K562 (cell line): ENCODE data around the gene PLA2G4A. TPM values are rescaled to one million over a fixed set of nuclear protein-coding genes. Genes with fewer than 3 reads are reported as not detected.

Source experiments
- ATAC-seq: fragments of 200-7000 bp; cut with Tn5 transposase; 3 replicates; pipeline ENCODE4 v1.9.1; 2020; ENCODE audit warnings: moderate library complexity
- BruUV-seq: library from RNA; stranded (reverse); fragments of 400-500 nt; replicated peaks from 2 replicates; lab custom pipeline; 2021; lab: Mats Ljungman, UMichigan
- CTCF ChIA-PET: fragments of 300-600 bp; formaldehyde crosslinking; extraction: SDS; loops from one replicate; lab custom pipeline; 2021; ENCODE audit warnings: low intra/inter-chr PET ratio; lab: Yijun Ruan, JAX
- POLR2A ChIA-PET: fragments of 300-600, 350-650 bp; sonication (Branson Sonifier 250); formaldehyde crosslinking; extraction: SDS; loops from one replicate; lab custom pipeline; 2021; ENCODE audit warnings: antibody characterized with exemption, inconsistent platforms; lab: Yijun Ruan, JAX
- DNase-seq, 4 experiments: peaks; one replicate each; pipeline versions ENCODE4 v3.0.0 to v3.0.0-alpha.2; 2011 to 2018; ENCODE audit warnings: low spot score in 3 of 4, mixed read lengths in 3 of 4; ENCODE audit errors: extremely low read depth in 1 of 4
- FAIRE-seq: peaks from 2 replicates; lab custom pipeline; 2011; peaks lifted over from hg19 to GRCh38; lab: Jason Lieb, UNC
- H2AFZ ChIP-seq: 2 replicates; pipeline ENCODE4 v1.6.0; 2011; ENCODE audit warnings: low read depth, low read length, control low read depth, inconsistent platforms
- H3K27ac ChIP-seq: fragments of 200-600 bp; 3 replicates; pipeline ENCODE4 v1.8.0; 2011; ENCODE audit warnings: low read depth, mild to moderate bottlenecking, control low read depth, inconsistent platforms, low read length, moderate library complexity, mixed read lengths; ENCODE audit errors: extremely low read depth
- H3K27me3 ChIP-seq, 2 experiments: fragments of 300-600 bp in 1 of 2; 2 replicates in 1 of 2; 3 replicates in 1 of 2; pipeline versions ENCODE4 v1.6.0 to v1.8.0; 2011; ENCODE audit warnings: inconsistent platforms in 2 of 2, low read length in 2 of 2, mild to moderate bottlenecking in 1 of 2, mixed read lengths in 1 of 2, moderate library complexity in 1 of 2; ENCODE audit not compliant: control insufficient read depth in 2 of 2, insufficient read depth in 2 of 2
- H3K36me3 ChIP-seq: fragments of 300-600 bp; 3 replicates; pipeline ENCODE4 v1.8.0; 2011; ENCODE audit warnings: mild to moderate bottlenecking, low read length, inconsistent platforms; ENCODE audit not compliant: control insufficient read depth, insufficient read depth
- H3K4me1 ChIP-seq, 2 experiments: fragments of 200-600 bp in 1 of 2; replicated peaks in 1 of 2; 2 replicates in 1 of 2; 3 replicates in 1 of 2; pipeline versions ENCODE4 v1.5.1 to v1.8.0; 2011; ENCODE audit warnings: inconsistent platforms in 2 of 2, low read length in 2 of 2, mild to moderate bottlenecking in 1 of 2, mixed read lengths in 1 of 2, moderate library complexity in 1 of 2; ENCODE audit not compliant: control insufficient read depth in 2 of 2, insufficient read depth in 2 of 2
- H3K4me2 ChIP-seq: 2 replicates; pipeline ENCODE4 v1.6.1; 2011; ENCODE audit warnings: low read length, control low read depth, inconsistent platforms, mixed read lengths; ENCODE audit not compliant: insufficient read depth
- H3K4me3 ChIP-seq: fragments of 200-600 bp; sonication (generic), shearing (Covaris generic); 2 replicates; pipeline ENCODE4 v1.5.1; 2016; ENCODE audit warnings: control low read depth, inconsistent platforms
- H3K79me2 ChIP-seq: fragments of 200-600 bp; 3 replicates; pipeline ENCODE4 v1.8.0; 2011; ENCODE audit warnings: low read length, inconsistent platforms; ENCODE audit not compliant: control insufficient read depth, insufficient read depth
- H3K9ac ChIP-seq, 2 experiments: 2 replicates each; pipeline versions ENCODE4 v1.6.0 to v1.6.1; 2011; ENCODE audit warnings: low read depth in 2 of 2, low read length in 2 of 2, control low read depth in 1 of 2, inconsistent platforms in 1 of 2, mild to moderate bottlenecking in 1 of 2, mixed read lengths in 1 of 2; ENCODE audit not compliant: insufficient read depth in 1 of 2
- H3K9me1 ChIP-seq: one replicate; pipeline ENCODE4 v1.6.0; 2011; ENCODE audit warnings: inconsistent platforms, mild to moderate bottlenecking, low read length, moderate library complexity; ENCODE audit not compliant: control insufficient read depth, insufficient read depth
- H3K9me3 ChIP-seq: replicated peaks from 2 replicates; pipeline ENCODE4 v1.5.1; 2011; ENCODE audit warnings: low read depth, low read length, inconsistent platforms; ENCODE audit not compliant: control insufficient read depth, insufficient read depth
- H4K20me1 ChIP-seq: replicated peaks from 2 replicates; pipeline ENCODE4 v1.6.1; 2011; ENCODE audit warnings: low read length, inconsistent platforms, mixed read lengths; ENCODE audit not compliant: control insufficient read depth, insufficient read depth
- JUN ChIP-seq, 2 experiments: sonication (generic) in 1 of 2; formaldehyde crosslinking in 1 of 2; IDR thresholded peaks; 2 replicates each; pipeline versions ENCODE4 v1.6.1 to v1.8.0; 2012 to 2022; ENCODE audit warnings: borderline replicate concordance in 2 of 2, mild to moderate bottlenecking in 2 of 2, improper control_type of control experiment in 1 of 2, low read depth in 1 of 2, low read length in 1 of 2, missing genetic modification reagents in 1 of 2
- RERE ChIP-seq: sonication (generic); formaldehyde crosslinking; IDR thresholded peaks from 2 replicates; pipeline ENCODE4 v1.8.0; 2023; ENCODE audit warnings: missing genetic modification reagents, mild to moderate bottlenecking, borderline replicate concordance
- SPI1 ChIP-seq: IDR thresholded peaks from 2 replicates; pipeline ENCODE4 v1.6.1; 2011; ENCODE audit warnings: low read depth, low read length, control low read depth, borderline replicate concordance
- SRSF7 ChIP-seq: fragments of 200-400 bp; formaldehyde crosslinking; optimal IDR thresholded peaks from 2 replicates; pipeline ENCODE3; 2017; ENCODE audit warnings: mild to moderate bottlenecking, low read depth, low read length
- TAF1 ChIP-seq: IDR thresholded peaks from 2 replicates; pipeline ENCODE4 v1.6.1; 2011; ENCODE audit warnings: mild to moderate bottlenecking, low read length, moderate library complexity; ENCODE audit not compliant: insufficient read depth, control insufficient read depth, severe bottlenecking; ENCODE audit errors: extremely low read depth
- TCF7L2 ChIP-seq: fragments of 150-350 bp; IDR thresholded peaks from 2 replicates; pipeline ENCODE4 v1.6.1; 2016; ENCODE audit warnings: low read depth, mild to moderate bottlenecking, low read length, moderate library complexity
- TCFL5 ChIP-seq: fragments of 250-450 bp; sonication (Bioruptor Pico); conservative IDR thresholded peaks from 2 replicates; pipeline ENCODE4 v1.6.1; 2021; ENCODE audit warnings: mild to moderate bottlenecking, moderate library complexity, matching md5 sums
- THRA ChIP-seq: fragments of 450-650 bp; IDR thresholded peaks from 2 replicates; pipeline ENCODE4 v1.6.1; 2017; ENCODE audit warnings: mild to moderate bottlenecking, moderate library complexity
- XRCC4 ChIP-seq: IDR thresholded peaks from one replicate; pipeline ENCODE4 v1.6.1; 2011; ENCODE audit not compliant: insufficient read depth, insufficient read length; ENCODE audit errors: extremely low read depth
- ZBTB1 ChIP-seq: sonication (generic); formaldehyde crosslinking; IDR thresholded peaks from 2 replicates; pipeline ENCODE4 v1.8.1; 2023; ENCODE audit warnings: missing genetic modification reagents, low read depth, mild to moderate bottlenecking, borderline replicate concordance
- ZC3H8 ChIP-seq: fragments of 450-650 bp; IDR thresholded peaks from 2 replicates; pipeline ENCODE4 v1.6.1; 2017
- ZKSCAN3 ChIP-seq: fragments of 250-450 bp; sonication (Bioruptor Pico); IDR thresholded peaks from 2 replicates; pipeline ENCODE4 v1.4.0; 2020
- WGBS: fragments of 100-300 bp; shearing (Covaris generic); methylation state at CpG from one replicate; pipeline ENCODE4 v1.1.6; 2016; ENCODE audit warnings: low coverage, mixed read lengths; ENCODE audit not compliant: insufficient coverage; ENCODE audit errors: missing lambda C conversion rate; 5-methylcytosine and 5-hydroxymethylcytosine counted together
- in situ Hi-C: fragments of 300-500 bp; cut with MboI; formaldehyde crosslinking; loops from 4 replicates; pipeline ENCODE4 v1.15.0; 2018; ENCODE audit warnings: inconsistent platforms, mixed read lengths
- intact Hi-C: fragments of 100-400 bp; cut with micrococcal nuclease; formaldehyde crosslinking; loops from 2 replicates; pipeline ENCODE4 v1.14.2; 2022
- polyA plus RNA-seq, 8 experiments: library from polyadenylated mRNA; depleted of rRNA in 4 of 8; stranded (reverse) in 5 of 8; unstranded in 3 of 8; fragments of >200 nt; fragmentation: Nextera tagmentation in 2 of 8; fragmentation: Illumina TruSeq in 1 of 8; extraction: Ambion mirVana in 2 of 8; extraction: Trizol in 1 of 8; gene quantifications; 2 replicates each; pipeline versions ENCODE4 v1.2.1 to v1.2.3, GENCODE V29; 2011 to 2014; ENCODE audit warnings: inconsistent platforms in 1 of 8, missing spikeins in 1 of 8
- total RNA-seq, 7 experiments: library from RNA; depleted of rRNA in 6 of 7; stranded (reverse); fragments of >200 nt in 6 of 7; fragmentation: Illumina TruSeq in 2 of 7; extraction: Trizol in 2 of 7; gene quantifications; 2 replicates each; pipeline versions ENCODE4 v1.2.1 to v1.2.3, GENCODE V29; 2011 to 2021; ENCODE audit warnings: low replicate concordance in 1 of 7

PLA2G4A gene
- total and polyA plus RNA-seq, 9 of the 15 experiments (the other 6 are each of a cell fraction or from before 2014, with no cell fraction given) = 0.04 to 0.71 (median 0.22) TPM; not detected in 4

GRCh38 chr1:187032316-187032981 lies 203.7 kb downstream of the PLA2G4A start (continued):
- TF ChIP-seq RERE (CRISPR knock-in tag) = no peak

GRCh38 chr1:187032982-187033692 lies 204.4 kb downstream of the PLA2G4A start:
- in situ Hi-C loops (no loop called here), intact Hi-C loops (no loop called here)
- Histone ChIP-seq H3K4me1 (no peaks in the 10 kb centered on the region), H3K27ac (no peak overlapping the region), H3K4me2 (no peak overlapping the region), H3K9me3 (no peaks in the 10 kb centered on the region), H3K4me3 (no peak overlapping the region), H3K36me3 (no peaks in the 10 kb centered on the region), H3K9me1 (no peaks in the 10 kb centered on the region), H2AFZ (no peak overlapping the region), H4K20me1 (no peaks in the 10 kb centered on the region), H3K79me2 (no peaks in the 10 kb centered on the region), H3K9ac (no peak overlapping the region), H3K27me3 (no peaks in the 10 kb centered on the region)
- POLR2A ChIA-PET = no interaction called here
- WGBS = 20% methylated on average over 4 of the region's 4 CpGs
- no TSS peak for BruUV-seq
- ATAC-seq = no peak
- DNase-seq = no peak
- CTCF ChIA-PET = no interaction called here
- FAIRE-seq = no peak
- TF ChIP-seq ZC3H8 (no peak), XRCC4 (no peak), THRA (no peak), ZKSCAN3 (CRISPR knock-in tag) (no peak), TAF1 (no peak), JUN (IDR thresholded peaks at IDR 0.05; ENCODE audit: borderline replicate concordance, low read depth, low read length) (no peak), JUN (CRISPR knock-in tag; IDR thresholded peaks at IDR 0.05; ENCODE audit: borderline replicate concordance) (no peak), ZBTB1 (no peak), TCFL5 (CRISPR knock-in tag) (no peak), SRSF7 (no peak), TCF7L2 (no peak), SPI1 (no peak)
